ENCODE measurements around the gene SLX4IP. TPM values are rescaled to one million over a fixed set of nuclear protein-coding genes. Genes with fewer than 3 reads are reported as not detected.

Gene SLX4IP
- total and polyA plus RNA-seq, 10 donors = 2.8 to 9.0 (median 5.1) TPM

GRCh38 chr20:10580700-10581099 is 145.6 kb downstream of the SLX4IP start:
- TF ChIP-seq CTCF (IDR thresholded peaks at IDR 0.05 in 8 of 11, conservative IDR thresholded peaks at IDR 0.05 in 3 of 11) = no peak
- TF ChIP-seq POLR2AphosphoS5 (IDR thresholded peaks at IDR 0.05) = no peak
- TF ChIP-seq POLR2A (IDR thresholded peaks at IDR 0.05) = no peak
- Histone ChIP-seq H3K4me1 (no peaks in the 10 kb centered on the region), H3K27me3 (replicated peaks in 1 of 7) (no peaks in the 10 kb centered on the region), H3K4me3 (no peak overlapping the region), H3K27ac (no peak overlapping the region), H3K9me3 (no peaks in the 10 kb centered on the region), H3K36me3 (no peaks in the 10 kb centered on the region)
- intact Hi-C loops (cut with DNase I; ENCODE audit: low total_unique reads) = no loop called here
- no peak for DNase-seq
- WGBS, 5 donors = 91 to 98% (median 96%) methylated on average over 2 of the region's 2 CpGs

GRCh38 chr20:10581823-10582222 is 146.7 kb downstream of the SLX4IP start:
- no peaks in the 10 kb centered on the region for H3K36me3 ChIP-seq
- DNase-seq = no peak
- no peak for TF ChIP-seq CTCF (IDR thresholded peaks at IDR 0.05 in 8 of 11, conservative IDR thresholded peaks at IDR 0.05 in 3 of 11)
- TF ChIP-seq POLR2A (IDR thresholded peaks at IDR 0.05) = no peak
- no peak for TF ChIP-seq POLR2AphosphoS5 (IDR thresholded peaks at IDR 0.05)
- no peaks in the 10 kb centered on the region for H3K27me3 ChIP-seq (replicated peaks in 1 of 7)
- no peak overlapping the region for H3K27ac ChIP-seq
- no peaks in the 10 kb centered on the region for H3K9me3 ChIP-seq
- 57 to 76% (median 68%) methylated on average over 4 of the region's 4 CpGs for WGBS, 5 donors
- intact Hi-C loops (cut with DNase I; ENCODE audit: low total_unique reads) = no loop called here
- no peak overlapping the region for H3K4me3 ChIP-seq
- no peaks in the 10 kb centered on the region for H3K4me1 ChIP-seq

GRCh38 chr20:10584371-10584770 is 149.3 kb downstream of the SLX4IP start:
- DNase-seq = no peak
- Histone ChIP-seq H3K4me3 (no peak overlapping the region), H3K27ac (no peak overlapping the region), H3K27me3 (replicated peaks in 1 of 7) (no peaks in the 10 kb centered on the region), H3K4me1 (no peaks in the 10 kb centered on the region), H3K9me3 (no peaks in the 10 kb centered on the region), H3K36me3 (no peaks in the 10 kb centered on the region)
- intact Hi-C loops (cut with DNase I; ENCODE audit: low total_unique reads) = no loop called here
- no peak for TF ChIP-seq POLR2AphosphoS5 (IDR thresholded peaks at IDR 0.05)
- TF ChIP-seq POLR2A (IDR thresholded peaks at IDR 0.05) = no peak
- TF ChIP-seq CTCF (IDR thresholded peaks at IDR 0.05 in 8 of 11, conservative IDR thresholded peaks at IDR 0.05 in 3 of 11) = no peak

- Histone ChIP-seq H3K9me3 (no peaks in the 10 kb centered on the region), H3K27me3 (replicated peaks in 1 of 7) (no peaks in the 10 kb centered on the region), H3K36me3 (no peaks in the 10 kb centered on the region), H3K4me3 (no peak overlapping the region), H3K27ac (no peak overlapping the region), H3K4me1 (no peaks in the 10 kb centered on the region)
- 93 to 99% (median 98%) methylated on average over 3 of the region's 3 CpGs for WGBS, 5 donors
- TF ChIP-seq CTCF (IDR thresholded peaks at IDR 0.05 in 8 of 11, conservative IDR thresholded peaks at IDR 0.05 in 3 of 11) (no peak), POLR2AphosphoS5 (IDR thresholded peaks at IDR 0.05) (no peak), POLR2A (IDR thresholded peaks at IDR 0.05) (no peak)
- intact Hi-C loops (cut with DNase I; ENCODE audit: low total_unique reads) = no loop called here
- no peak for DNase-seq
Measured at GRCh38 chr20:10585308-10585707, 150.2 kb downstream of the SLX4IP start.
